C4-2B (cell line): Measurements from ENCODE around the gene BCHE.

Source experiments
- ZFX ChIP-seq: fragments of 450-650 bp; IDR thresholded peaks from 2 replicates; pipeline ENCODE4 v1.6.1; 2017
- TF ChIP-seq, protein P1 (sequence below): fragments of 450-650 bp; conservative IDR thresholded peaks from 2 replicates; pipeline ENCODE4 v1.5.1; 2017; ENCODE audit warnings: mild to moderate bottlenecking

- TF ChIP-seq, protein P1, sequence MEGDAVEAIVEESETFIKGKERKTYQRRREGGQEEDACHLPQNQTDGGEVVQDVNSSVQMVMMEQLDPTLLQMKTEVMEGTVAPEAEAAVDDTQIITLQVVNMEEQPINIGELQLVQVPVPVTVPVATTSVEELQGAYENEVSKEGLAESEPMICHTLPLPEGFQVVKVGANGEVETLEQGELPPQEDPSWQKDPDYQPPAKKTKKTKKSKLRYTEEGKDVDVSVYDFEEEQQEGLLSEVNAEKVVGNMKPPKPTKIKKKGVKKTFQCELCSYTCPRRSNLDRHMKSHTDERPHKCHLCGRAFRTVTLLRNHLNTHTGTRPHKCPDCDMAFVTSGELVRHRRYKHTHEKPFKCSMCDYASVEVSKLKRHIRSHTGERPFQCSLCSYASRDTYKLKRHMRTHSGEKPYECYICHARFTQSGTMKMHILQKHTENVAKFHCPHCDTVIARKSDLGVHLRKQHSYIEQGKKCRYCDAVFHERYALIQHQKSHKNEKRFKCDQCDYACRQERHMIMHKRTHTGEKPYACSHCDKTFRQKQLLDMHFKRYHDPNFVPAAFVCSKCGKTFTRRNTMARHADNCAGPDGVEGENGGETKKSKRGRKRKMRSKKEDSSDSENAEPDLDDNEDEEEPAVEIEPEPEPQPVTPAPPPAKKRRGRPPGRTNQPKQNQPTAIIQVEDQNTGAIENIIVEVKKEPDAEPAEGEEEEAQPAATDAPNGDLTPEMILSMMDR = no peak
- no peak for TF ChIP-seq ZFX
Measured at GRCh38 chr3:165783383-165783782, 53.8 kb downstream of the BCHE start.
